Measurements from ENCODE around the gene AGRN.
A peak's percentile ranks its signal among the peaks of the same experiment; 100 is the strongest.

The AGRN gene

GRCh38 chr1:1080951-1081310 lies 61.0 kb downstream of the AGRN start:
- WGBS (ENCODE audit: extremely low coverage, insufficient coverage, insufficient read length) = no CpG with 5 or more reads among the region's 9 CpGs
- Histone ChIP-seq H3K4me2 (ENCODE audit: low read length) (peak overlapping the region; percentile 36), H4K91ac (ENCODE audit: low read depth, low read length) (peak overlapping the region; percentile 85), H2BK120ac (ENCODE audit: insufficient read depth, low read length, poor library complexity) (peak overlapping the region; percentile 69), H3K79me1 (ENCODE audit: low read length) (peaks cover 15% of the 10 kb centered on the region), H2BK12ac (ENCODE audit: low read length) (peak overlapping the region; percentile 83), H3K14ac (ENCODE audit: low read length) (peak overlapping the region; percentile 85), H3K18ac (ENCODE audit: low read length) (peak overlapping the region; percentile 48), H3K9ac (ENCODE audit: low read length) (no peak overlapping the region), H3K36me3 (ENCODE audit: control insufficient read depth in 1 of 2, insufficient read depth in 2 of 2, low read length in 2 of 2) (peaks cover 5 to 17% of the 10 kb centered on the region in 2 experiments), H3K4ac (ENCODE audit: low read depth, low read length) (peak overlapping the region; percentile 30), H3K4me3 (ENCODE audit: low read depth, low read length) (no peak overlapping the region), H4K12ac (ENCODE audit: low read depth, low read length) (peak overlapping the region; percentile 37), H3K23ac (ENCODE audit: low read length) (no peak overlapping the region), H4K8ac (ENCODE audit: low read depth, low read length) (peak overlapping the region; percentile 76), H2AFZ (ENCODE audit: insufficient read depth, low read length, poor library complexity) (peak overlapping the region; percentile 6), H3K27ac (ENCODE audit: low read depth, low read length) (peak overlapping the region; percentile 65), H3K9me3 (ENCODE audit: insufficient read depth, low read depth, low read length) (no peaks in the 10 kb centered on the region), H2BK5ac (ENCODE audit: low read depth, low read length, poor library complexity) (peak overlapping the region; percentile 34), H3K4me1 (ENCODE audit: control insufficient read depth in 1 of 2, insufficient read depth in 2 of 2, low read length in 2 of 2) (peaks cover 14 to 15% of the 10 kb centered on the region in 2 experiments), H3K79me2 (ENCODE audit: control insufficient read depth, insufficient read depth, low read length, poor library complexity) (peaks cover 10% of the 10 kb centered on the region), H2AK5ac (ENCODE audit: low read length) (peak overlapping the region; percentile 83), H3K27me3 (ENCODE audit: insufficient read depth, low read length) (no peaks in the 10 kb centered on the region)
- no peak for DNase-seq

- Histone ChIP-seq H3K14ac (ENCODE audit: low read length) (peak overlapping the region; percentile 85), H3K9me3 (ENCODE audit: insufficient read depth, low read depth, low read length) (no peaks in the 10 kb centered on the region), H3K36me3 (ENCODE audit: control insufficient read depth in 1 of 2, insufficient read depth in 2 of 2, low read length in 2 of 2) (peaks cover 9 to 19% of the 10 kb centered on the region in 2 experiments), H4K12ac (ENCODE audit: low read depth, low read length) (no peak overlapping the region), H2BK5ac (ENCODE audit: low read depth, low read length, poor library complexity) (peak overlapping the region; percentile 34), H2AK5ac (ENCODE audit: low read length) (peak overlapping the region; percentile 83), H2BK120ac (ENCODE audit: insufficient read depth, low read length, poor library complexity) (peak overlapping the region; percentile 69), H4K8ac (ENCODE audit: low read depth, low read length) (peak overlapping the region; percentile 76), H2BK12ac (ENCODE audit: low read length) (peak overlapping the region; percentile 83), H3K27ac (ENCODE audit: low read depth, low read length) (peak overlapping the region; percentile 65), H3K4me3 (ENCODE audit: low read depth, low read length) (no peak overlapping the region), H3K79me2 (ENCODE audit: control insufficient read depth, insufficient read depth, low read length, poor library complexity) (peaks cover 10% of the 10 kb centered on the region), H3K4me2 (ENCODE audit: low read length) (no peak overlapping the region), H3K4ac (ENCODE audit: low read depth, low read length) (peak overlapping the region; percentile 30), H4K91ac (ENCODE audit: low read depth, low read length) (peak overlapping the region; percentile 85), H3K18ac (ENCODE audit: low read length) (peak overlapping the region; percentile 48), H3K9ac (ENCODE audit: low read length) (no peak overlapping the region), H3K27me3 (ENCODE audit: insufficient read depth, low read length) (no peaks in the 10 kb centered on the region), H3K23ac (ENCODE audit: low read length) (no peak overlapping the region), H2AFZ (ENCODE audit: insufficient read depth, low read length, poor library complexity) (no peak overlapping the region), H3K4me1 (ENCODE audit: control insufficient read depth in 1 of 2, insufficient read depth in 2 of 2, low read length in 2 of 2) (peaks cover 14 to 15% of the 10 kb centered on the region in 2 experiments), H3K79me1 (ENCODE audit: low read length) (peaks cover 15% of the 10 kb centered on the region)
- no CpG with 5 or more reads among the region's 52 CpGs for WGBS (ENCODE audit: extremely low coverage, insufficient coverage, insufficient read length)
- no peak for DNase-seq
These were observed 61.7 kb downstream of the AGRN start for GRCh38 chr1:1081311-1082238.

- Histone ChIP-seq H3K4me2 (ENCODE audit: low read length) (no peak overlapping the region), H2AFZ (ENCODE audit: insufficient read depth, low read length, poor library complexity) (no peak overlapping the region), H3K9me3 (ENCODE audit: insufficient read depth, low read depth, low read length) (no peaks in the 10 kb centered on the region), H3K18ac (ENCODE audit: low read length) (no peak overlapping the region), H3K14ac (ENCODE audit: low read length) (no peak overlapping the region), H3K36me3 (ENCODE audit: control insufficient read depth in 1 of 2, insufficient read depth in 2 of 2, low read length in 2 of 2) (peaks cover 10 to 20% of the 10 kb centered on the region in 2 experiments), H2BK5ac (ENCODE audit: low read depth, low read length, poor library complexity) (no peak overlapping the region), H3K4me3 (ENCODE audit: low read depth, low read length) (no peak overlapping the region), H4K12ac (ENCODE audit: low read depth, low read length) (no peak overlapping the region), H3K4ac (ENCODE audit: low read depth, low read length) (no peak overlapping the region), H3K79me2 (ENCODE audit: control insufficient read depth, insufficient read depth, low read length, poor library complexity) (peaks cover 10% of the 10 kb centered on the region), H2AK5ac (ENCODE audit: low read length) (peak overlapping the region; percentile 58), H3K23ac (ENCODE audit: low read length) (no peak overlapping the region), H2BK120ac (ENCODE audit: insufficient read depth, low read length, poor library complexity) (no peak overlapping the region), H3K27me3 (ENCODE audit: insufficient read depth, low read length) (no peaks in the 10 kb centered on the region), H2BK12ac (ENCODE audit: low read length) (peak overlapping the region; percentile 33), H3K4me1 (ENCODE audit: control insufficient read depth in 1 of 2, insufficient read depth in 2 of 2, low read length in 2 of 2) (peaks cover 14 to 15% of the 10 kb centered on the region in 2 experiments), H3K27ac (ENCODE audit: low read depth, low read length) (no peak overlapping the region), H3K9ac (ENCODE audit: low read length) (no peak overlapping the region), H4K91ac (ENCODE audit: low read depth, low read length) (peak overlapping the region; percentile 37), H4K8ac (ENCODE audit: low read depth, low read length) (no peak overlapping the region), H3K79me1 (ENCODE audit: low read length) (peaks cover 15% of the 10 kb centered on the region)
- DNase-seq = no peak
- no CpG with 5 or more reads among the region's 27 CpGs for WGBS (ENCODE audit: extremely low coverage, insufficient coverage, insufficient read length)
These were observed 62.4 kb downstream of the AGRN start for GRCh38 chr1:1082239-1082775.

- no peak overlapping the region for H2BK5ac ChIP-seq (ENCODE audit: low read depth, low read length, poor library complexity)
- H3K23ac ChIP-seq (ENCODE audit: low read length) = no peak overlapping the region
- no peak overlapping the region for H3K27ac ChIP-seq (ENCODE audit: low read depth, low read length)
- H3K4ac ChIP-seq (ENCODE audit: low read depth, low read length) = no peak overlapping the region
- no peaks in the 10 kb centered on the region for H3K9me3 ChIP-seq (ENCODE audit: insufficient read depth, low read depth, low read length)
- no peak overlapping the region for H3K4me2 ChIP-seq (ENCODE audit: low read length)
- no peak overlapping the region for H2AFZ ChIP-seq (ENCODE audit: insufficient read depth, low read length, poor library complexity)
- H4K12ac ChIP-seq (ENCODE audit: low read depth, low read length) = no peak overlapping the region
- H3K36me3 ChIP-seq (ENCODE audit: control insufficient read depth in 1 of 2, insufficient read depth in 2 of 2, low read length in 2 of 2) = peaks cover 10 to 20% of the 10 kb centered on the region in 2 experiments
- no peak overlapping the region for H3K4me3 ChIP-seq (ENCODE audit: low read depth, low read length)
- no peak overlapping the region for H3K9ac ChIP-seq (ENCODE audit: low read length)
- H4K8ac ChIP-seq (ENCODE audit: low read depth, low read length) = no peak overlapping the region
- DNase-seq = no peak
- peaks cover 15% of the 10 kb centered on the region for H3K79me1 ChIP-seq (ENCODE audit: low read length)
- WGBS (ENCODE audit: extremely low coverage, insufficient coverage, insufficient read length) = no CpG with 5 or more reads among the region's 40 CpGs
- H3K79me2 ChIP-seq (ENCODE audit: control insufficient read depth, insufficient read depth, low read length, poor library complexity) = peaks cover 10% of the 10 kb centered on the region
- H3K4me1 ChIP-seq (ENCODE audit: control insufficient read depth in 1 of 2, insufficient read depth in 2 of 2, low read length in 2 of 2) = peaks cover 14 to 15% of the 10 kb centered on the region in 2 experiments
- no peak overlapping the region for H3K14ac ChIP-seq (ENCODE audit: low read length)
- H3K27me3 ChIP-seq (ENCODE audit: insufficient read depth, low read length) = no peaks in the 10 kb centered on the region
- peak overlapping the region; percentile 11 for H2BK12ac ChIP-seq (ENCODE audit: low read length)
- H2BK120ac ChIP-seq (ENCODE audit: insufficient read depth, low read length, poor library complexity) = no peak overlapping the region
- H3K18ac ChIP-seq (ENCODE audit: low read length) = no peak overlapping the region
- H2AK5ac ChIP-seq (ENCODE audit: low read length) = peak overlapping the region; percentile 12
- no peak overlapping the region for H4K91ac ChIP-seq (ENCODE audit: low read depth, low read length)
These were observed 63.0 kb downstream of the AGRN start for GRCh38 chr1:1082776-1083415.

Data from trophoblast cell (in vitro differentiated cells and primary cell).